Heart right ventricle (tissue), 16 donors: Measurements from ENCODE around the gene ITPKB. TPM values are rescaled to one million over a fixed set of nuclear protein-coding genes. Genes with fewer than 3 reads are reported as not detected.

ENCODE experiments used
- ATAC-seq, 8 donors: fragments of 200-7000 bp; cut with Tn5 transposase; one replicate each; pipeline ENCODE4 v1.9.1; 2020; ENCODE audit warnings: mild to moderate bottlenecking in 8 of 8, moderate library complexity in 8 of 8, moderate number of reproducible peaks in 1 of 8
- DNase-seq, 2 donors: peaks; one replicate each; pipeline ENCODE4 v3.0.0-alpha.2; 2020
- H3K27ac ChIP-seq, 10 donors: fragments of 200-600 bp; sonication (generic) in 2 of 10; one replicate each; pipeline versions ENCODE4 v1.5.0 to v1.8.0; 2020 to 2022; ENCODE audit warnings: mild to moderate bottlenecking in 3 of 10
- H3K27me3 ChIP-seq, 7 donors: fragments of 200-600 bp; one replicate each; pipeline ENCODE4 v1.8.0; 2021 to 2022; ENCODE audit warnings: mild to moderate bottlenecking in 2 of 7
- H3K36me3 ChIP-seq, 9 donors: fragments of 200-600 bp; sonication (generic) in 1 of 9; one replicate each; pipeline versions ENCODE4 v1.5.0 to v1.8.0; 2020 to 2022; ENCODE audit warnings: mild to moderate bottlenecking in 2 of 9
- H3K4me1 ChIP-seq, 9 donors: fragments of 200-600 bp; sonication (generic) in 1 of 9; one replicate each; pipeline versions ENCODE4 v1.5.0 to v1.8.0; 2020 to 2022; ENCODE audit warnings: mild to moderate bottlenecking in 4 of 9
- H3K4me3 ChIP-seq, 10 donors: fragments of 200-600 bp; sonication (generic) in 2 of 10; one replicate each; pipeline versions ENCODE4 v1.5.0 to v1.8.0; 2020 to 2022; ENCODE audit warnings: mild to moderate bottlenecking in 7 of 10, moderate library complexity in 2 of 10
- H3K9me3 ChIP-seq, 11 donors: fragments of 200-600 bp in 10 of 11; sonication (generic) in 2 of 11; one replicate each; pipeline versions ENCODE4 v1.5.0 to v1.8.0; 2013 to 2022; ENCODE audit warnings: mild to moderate bottlenecking in 2 of 11, control low read depth in 1 of 11, moderate library complexity in 1 of 11
- whole genome bisulfite sequencing, 2 donors: extraction: QIAGEN DNeasy Blood & Tissue Kit; methylation state at CpG; one replicate each; pipeline ENCODE4 v1.1.7; 2013; ENCODE audit warnings: inconsistent platforms in 1 of 2; 5-methylcytosine and 5-hydroxymethylcytosine counted together
- intact Hi-C, 10 donors: fragments of 100-400 bp; cut with DNase I; formaldehyde crosslinking; loops; one replicate each; pipeline versions ENCODE4 v1.11.1 to v1.14.2; 2022
- polyA plus RNA-seq, 2 donors: library from polyadenylated mRNA; stranded (reverse); fragments of 200-250 nt; gene quantifications; one replicate each; pipeline ENCODE4 v1.2.3, GENCODE V29; 2013
- total RNA-seq, 10 donors: library from RNA; stranded (reverse); fragmentation: NEBNext Ultra II Directional in 3 of 10; extraction: Animal tissue kit (Norgen Biotek cat#: 25700) in 3 of 10; gene quantifications; one replicate each; pipeline versions ENCODE4 v1.2.1 to v1.2.4, GENCODE V29; 2021 to 2023
- TF ChIP-seq, protein P1 (sequence below), 9 donors: fragments of 200-600 bp; sonication (generic) in 2 of 9; IDR thresholded peaks; one replicate each; pipeline versions ENCODE4 v1.5.0 to v1.8.0; 2021 to 2022; ENCODE audit warnings: antibody characterized with exemption in 9 of 9, mild to moderate bottlenecking in 5 of 9, moderate library complexity in 1 of 9
- donor health status: Arrhythmogenic right ventricular cardiomyopathy.
- donor health status: ischemic (EF 13 %, LVEDD 7.1; RV severe dilation, severe dysfunction).
- donor health status: healthy with polysubstance abuse.
- donor health status: DM: no; HTN: yes; CAD: no.
- donor health status: DM: no; HTN: no; CAD: no.
- donor health status: ischemic (EF 25% LVEDD 6.9; RV normal size, moderate dysfunction).
- donor health status: ischemic (EF 25% LVEDD 5.7; RV mildly dilated, moderate dysfunction).
- donor health status: healthy.
- donor health status: DM: yes; HTN: yes; CAD: no.
- donor health status: Ischemic cardiomyopathy.
- donor health status: ischemic (EF 35%, LVEDD 5.7; RV mildly dilated, moderate dysfunction).
- donor health status: nonischemic (EF 11% LVEDD 7.7; RV severe dilation, severe dysfunction).
- donor health status: DM: yes; HTN: yes; CAD: no.
- donor health status: PGD.
- donor health status: ischemic (EF 29% LVEDD 5.4; RV normal size, mild dysfunction).
- donor health status: nonischemic (EF 23%, LVEDD 6.1; RV moderate dilation, normal function).

Gene ITPKB
- total and polyA plus RNA-seq, 12 donors = 4.5 to 30.5 (median 16.1) TPM

DNA sequence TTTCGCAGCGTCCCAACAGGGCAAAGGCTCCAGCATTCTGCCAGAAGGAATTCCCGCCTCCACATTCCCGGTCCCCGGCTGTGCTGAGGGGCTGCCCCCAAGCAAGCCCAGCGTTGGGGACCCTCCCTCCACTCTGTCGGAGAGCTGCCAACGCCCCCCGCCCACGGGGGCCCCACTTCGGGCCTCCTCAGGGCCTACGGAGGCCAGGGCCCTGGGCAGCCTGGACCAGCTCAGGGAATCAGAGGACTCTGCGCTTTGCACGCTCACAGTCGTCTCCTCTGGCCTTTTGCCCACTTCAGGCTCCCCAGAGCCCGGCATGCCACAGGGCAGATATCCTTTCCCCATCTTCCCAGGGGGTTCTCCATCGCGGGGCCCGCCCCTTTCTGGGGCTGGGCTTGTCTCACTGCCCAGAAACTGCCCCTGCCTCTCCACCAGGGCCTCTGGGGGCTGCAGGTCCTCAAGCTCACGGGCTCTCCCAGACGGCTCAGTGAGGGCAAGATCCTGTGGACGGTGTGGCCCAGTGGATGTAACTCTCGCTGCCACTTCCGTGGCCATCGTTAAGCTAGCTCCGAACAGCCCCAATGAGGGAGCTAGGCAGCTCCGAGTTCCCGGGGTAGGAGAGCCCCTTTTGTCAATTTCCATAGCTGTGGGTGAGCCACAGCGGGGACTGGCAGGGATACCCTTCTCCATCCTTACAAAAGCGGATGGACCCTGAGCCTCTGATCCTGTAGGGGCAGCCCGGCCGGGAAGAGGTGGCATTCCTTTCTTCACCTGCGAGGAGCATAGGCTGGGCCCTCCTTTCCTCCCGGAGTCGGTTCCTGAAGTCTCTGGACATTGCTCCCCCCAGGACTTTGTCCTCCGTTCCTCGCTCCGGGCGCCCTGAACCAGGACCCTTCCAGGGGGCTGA, 2.8 kb downstream of the ITPKB start:
- TF ChIP-seq, protein P1, sequence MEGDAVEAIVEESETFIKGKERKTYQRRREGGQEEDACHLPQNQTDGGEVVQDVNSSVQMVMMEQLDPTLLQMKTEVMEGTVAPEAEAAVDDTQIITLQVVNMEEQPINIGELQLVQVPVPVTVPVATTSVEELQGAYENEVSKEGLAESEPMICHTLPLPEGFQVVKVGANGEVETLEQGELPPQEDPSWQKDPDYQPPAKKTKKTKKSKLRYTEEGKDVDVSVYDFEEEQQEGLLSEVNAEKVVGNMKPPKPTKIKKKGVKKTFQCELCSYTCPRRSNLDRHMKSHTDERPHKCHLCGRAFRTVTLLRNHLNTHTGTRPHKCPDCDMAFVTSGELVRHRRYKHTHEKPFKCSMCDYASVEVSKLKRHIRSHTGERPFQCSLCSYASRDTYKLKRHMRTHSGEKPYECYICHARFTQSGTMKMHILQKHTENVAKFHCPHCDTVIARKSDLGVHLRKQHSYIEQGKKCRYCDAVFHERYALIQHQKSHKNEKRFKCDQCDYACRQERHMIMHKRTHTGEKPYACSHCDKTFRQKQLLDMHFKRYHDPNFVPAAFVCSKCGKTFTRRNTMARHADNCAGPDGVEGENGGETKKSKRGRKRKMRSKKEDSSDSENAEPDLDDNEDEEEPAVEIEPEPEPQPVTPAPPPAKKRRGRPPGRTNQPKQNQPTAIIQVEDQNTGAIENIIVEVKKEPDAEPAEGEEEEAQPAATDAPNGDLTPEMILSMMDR (IDR thresholded peaks at IDR 0.05) = no peak
- Histone ChIP-seq H3K36me3 (peaks cover 0 to 47% (median 3%) of the 10 kb centered on the region in 9 donors), H3K9me3 (no peaks in the 10 kb centered on the region), H3K27ac (peak overlapping the region; percentile 73 to 97 (median 91)), H3K4me3 (peak overlapping the region; percentile 54 to 98 (median 82)), H3K4me1 (peaks cover 4 to 69% (median 64%) of the 10 kb centered on the region in 9 donors), H3K27me3 (no peaks in the 10 kb centered on the region)
- WGBS, 2 donors = 27 to 30% methylated on average over 39 of the region's 39 CpGs
- intact Hi-C loops = loop anchor here (5.0 to 10.0 kb wide), 9 partner anchors 34 to 101 kb away; no protein-coding TSS in a partner anchor
- DNase-seq (peak; percentile 51 to 69), ATAC-seq (peak in 7 of 8 donors; percentile 2 to 54 (median 11))

DNA sequence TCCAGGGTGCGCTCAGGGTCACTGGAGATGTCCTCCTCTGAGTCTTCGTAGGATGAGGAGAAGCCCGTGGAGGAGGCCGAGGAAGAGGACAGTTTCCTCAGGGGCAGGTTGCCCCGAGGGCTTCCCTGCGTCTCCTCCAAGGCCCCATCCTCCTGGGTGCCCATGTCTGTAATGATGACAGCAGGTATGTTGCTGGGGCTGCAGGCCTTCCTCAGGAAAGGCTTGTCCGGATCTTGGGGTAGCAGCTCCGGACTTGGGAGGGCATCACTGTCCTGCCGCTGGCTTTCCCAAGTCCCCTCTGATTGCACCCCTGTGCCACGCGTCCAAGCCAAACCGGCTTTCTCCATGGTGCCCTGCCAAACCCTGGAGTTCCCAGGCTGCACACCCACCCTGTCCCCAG, 3.5 kb downstream of the ITPKB start:
- ATAC-seq = no peak
- H3K27ac ChIP-seq = peak overlapping the region in 9 of 10 donors; percentile 82 to 97 (median 91)

DNA sequence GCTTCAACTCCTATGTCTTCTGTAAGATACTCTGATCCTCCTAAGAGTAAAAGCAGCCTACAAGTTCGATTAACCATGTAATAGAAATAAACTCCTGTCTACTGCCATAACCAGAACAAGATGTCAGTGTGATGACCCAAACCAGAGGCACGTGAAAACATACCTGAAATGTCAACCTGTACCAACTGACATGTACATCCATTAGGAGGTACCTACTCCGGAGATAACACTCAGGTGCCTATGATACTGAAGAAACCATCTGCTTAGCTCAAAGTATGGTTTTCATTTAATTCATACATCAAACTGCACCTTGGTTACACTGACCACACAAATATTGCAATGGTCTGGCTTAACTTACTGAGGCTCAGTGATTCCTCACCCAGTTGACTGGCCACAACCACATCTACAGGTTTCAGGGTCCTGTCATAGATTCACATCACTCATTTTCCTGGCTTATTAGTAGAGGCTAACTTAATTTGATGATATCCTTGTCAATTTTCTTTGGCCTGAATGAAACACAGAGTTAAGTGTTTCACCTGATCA, 4.4 kb downstream of the ITPKB start:
- H3K9me3 ChIP-seq = no peaks in the 10 kb centered on the region
- no peak for DNase-seq
- TF ChIP-seq, protein P1 (IDR thresholded peaks at IDR 0.05) = no peak
- H3K27ac ChIP-seq = peak overlapping the region in 8 of 10 donors; percentile 47 to 97 (median 91)
- 53 to 72% methylated on average over 3 of the region's 3 CpGs for WGBS, 2 donors
- H3K4me3 ChIP-seq = peak overlapping the region in 9 of 10 donors; percentile 8 to 98 (median 75)
- H3K27me3 ChIP-seq = no peaks in the 10 kb centered on the region
- H3K36me3 ChIP-seq = peaks cover 0 to 53% (median 3%) of the 10 kb centered on the region in 9 donors
- intact Hi-C loops = loop anchor here (5.0 to 10.0 kb wide), 9 partner anchors 32 to 100 kb away; no protein-coding TSS in a partner anchor
- no peak for ATAC-seq
- peaks cover 4 to 77% (median 74%) of the 10 kb centered on the region in 9 donors for H3K4me1 ChIP-seq

More for the DNA sequence above, 3.5 kb downstream of the ITPKB start:
- peak overlapping the region; percentile 54 to 98 (median 82) for H3K4me3 ChIP-seq
- no peak for DNase-seq
- H3K36me3 ChIP-seq = peaks cover 0 to 53% (median 3%) of the 10 kb centered on the region in 9 donors
- intact Hi-C loops = loop anchor here (5.0 to 10.0 kb wide), 9 partner anchors 33 to 101 kb away; no protein-coding TSS in a partner anchor
- peaks cover 4 to 76% (median 71%) of the 10 kb centered on the region in 9 donors for H3K4me1 ChIP-seq
- H3K27me3 ChIP-seq = no peaks in the 10 kb centered on the region
- no peaks in the 10 kb centered on the region for H3K9me3 ChIP-seq
- 54 to 62% methylated on average over 12 of the region's 12 CpGs for WGBS, 2 donors
- TF ChIP-seq, protein P1 (IDR thresholded peaks at IDR 0.05) = no peak

DNA sequence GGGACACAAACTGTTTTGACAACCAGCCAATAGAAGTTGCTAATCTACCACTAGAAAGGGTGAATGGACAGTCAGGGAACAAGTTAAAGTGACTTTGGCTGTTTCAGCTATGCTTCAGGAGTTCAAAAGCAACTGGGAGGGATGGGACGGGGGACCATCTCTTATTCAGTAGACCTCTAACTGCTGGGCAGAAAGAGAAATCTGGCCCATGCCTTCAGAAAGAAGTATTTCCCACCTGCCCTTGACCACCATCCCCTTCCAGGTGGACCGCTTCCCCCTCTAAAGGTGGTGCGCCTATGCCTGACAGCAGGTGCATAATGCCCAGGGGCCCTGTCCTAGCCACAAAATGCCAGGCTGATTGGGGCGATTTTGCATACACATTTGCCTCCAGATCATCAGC, 5.2 kb downstream of the ITPKB start:
- intact Hi-C loops = loop anchor here in 4 of 10 donors (10.0 kb wide), 3 partner anchors 79 to 99 kb away; no protein-coding TSS in a partner anchor
- peaks cover 4 to 81% (median 74%) of the 10 kb centered on the region in 9 donors for H3K4me1 ChIP-seq
- TF ChIP-seq, protein P1 (IDR thresholded peaks at IDR 0.05) = no peak

More for the DNA sequence above, 5.2 kb downstream of the ITPKB start:
- H3K9me3 ChIP-seq = no peaks in the 10 kb centered on the region
- no peaks in the 10 kb centered on the region for H3K27me3 ChIP-seq
- peak overlapping the region in 6 of 10 donors; percentile 47 to 97 (median 94) for H3K27ac ChIP-seq
- H3K36me3 ChIP-seq = peaks cover 0 to 56% (median 3%) of the 10 kb centered on the region in 9 donors
- ATAC-seq (no peak), DNase-seq (no peak)
- 74 to 83% methylated on average over 4 of the region's 4 CpGs for WGBS, 2 donors
- peak overlapping the region in 9 of 10 donors; percentile 11 to 98 (median 75) for H3K4me3 ChIP-seq
